GM18951 (cell line): ENCODE data around the gene PARP9.

Source experiments
- POLR2A ChIP-seq: IDR thresholded peaks from 4 replicates; pipeline ENCODE4 v1.6.1; 2011; ENCODE audit warnings: mild to moderate bottlenecking; ENCODE audit not compliant: insufficient read length, insufficient read depth; ENCODE audit errors: extremely low read depth
- in situ Hi-C: fragments of 300-500 bp; cut with MboI; formaldehyde crosslinking; loops from one replicate; pipeline ENCODE4 v1.12.0; 2022; ENCODE audit warnings: low sequenced_read_pairs, mixed read lengths, inconsistent platforms; ENCODE audit not compliant: unreplicated experiment

Gene PARP9

GRCh38 chr3:122564155-122564912 is at the start of gene PARP9, which contains the start of gene DTX3L:
Gene PARP9 (minus strand): TSS chr3:122564300. CDS start chr3:122559620, 4,680 bp downstream.
Gene DTX3L (plus strand): TSS chr3:122564338. CDS start chr3:122564427, 89 bp downstream.
- in situ Hi-C loops: no loop called here
- TF ChIP-seq POLR2A: peak; percentile 65

GRCh38 chr3:122612696-122613095 is 48.6 kb upstream of the PARP9 start:
- no peak for TF ChIP-seq POLR2A
- in situ Hi-C loops: no loop called here

- in situ Hi-C loops: no loop called here
- TF ChIP-seq POLR2A: no peak
These were observed 45.9 kb upstream of the PARP9 start for GRCh38 chr3:122609798-122610559.

GRCh38 chr3:122608916-122609315 is 44.8 kb upstream of the PARP9 start:
- no peak for TF ChIP-seq POLR2A
- in situ Hi-C loops: no loop called here

GRCh38 chr3:122606330-122606729 is 42.2 kb upstream of the PARP9 start:
- TF ChIP-seq POLR2A: no peak
- in situ Hi-C loops: no loop called here

GRCh38 chr3:122603056-122603455 is 39.0 kb upstream of the PARP9 start:
- TF ChIP-seq POLR2A: no peak
- in situ Hi-C loops: no loop called here

GRCh38 chr3:122602011-122602710 is 38.1 kb upstream of the PARP9 start:
- in situ Hi-C loops: no loop called here
- TF ChIP-seq POLR2A: no peak

GRCh38 chr3:122598556-122598955 is 34.5 kb upstream of the PARP9 start:
- in situ Hi-C loops: no loop called here
- TF ChIP-seq POLR2A: no peak

- in situ Hi-C loops: no loop called here
- no peak for TF ChIP-seq POLR2A
These were observed 34.1 kb upstream of the PARP9 start for GRCh38 chr3:122598151-122598550.

- no peak for TF ChIP-seq POLR2A
- in situ Hi-C loops: no loop called here
These were observed 29.9 kb upstream of the PARP9 start for GRCh38 chr3:122594025-122594424.

GRCh38 chr3:122590610-122591009 is 26.5 kb upstream of the PARP9 start:
- TF ChIP-seq POLR2A: no peak
- in situ Hi-C loops: no loop called here

GRCh38 chr3:122589297-122589696 is 25.2 kb upstream of the PARP9 start:
- in situ Hi-C loops: no loop called here
- TF ChIP-seq POLR2A: no peak

- in situ Hi-C loops: no loop called here
- no peak for TF ChIP-seq POLR2A
These were observed 23.5 kb upstream of the PARP9 start for GRCh38 chr3:122587572-122587971.

- no peak for TF ChIP-seq POLR2A
- in situ Hi-C loops: no loop called here
These were observed 22.8 kb upstream of the PARP9 start for GRCh38 chr3:122586773-122587485.
